ENCODE data around the gene SNORC. TPM values are rescaled to one million over a fixed set of nuclear protein-coding genes. Genes with fewer than 3 reads are reported as not detected.

The SNORC gene
- total RNA-seq, 4 donors from 2014 or later = 6.9 to 24.0 (median 10.7) TPM

- DNase-seq (ENCODE audit: low spot score in 2 of 2) = no peak
- Histone ChIP-seq H3K27me3 (peaks cover 0 to 22% of the 10 kb centered on the region in 2 donors), H3K9me3 (no peaks in the 10 kb centered on the region), H3K36me3 (peaks cover 0 to 15% (median 0%) of the 10 kb centered on the region in 3 donors), H3K4me3 (no peak overlapping the region), H3K4me1 (peaks cover 0 to 29% (median 11%) of the 10 kb centered on the region in 4 donors), H3K27ac (no peak overlapping the region)
- TF ChIP-seq EP300 (IDR thresholded peaks at IDR 0.05) (no peak), CTCF (IDR thresholded peaks at IDR 0.05) (no peak), POLR2A (IDR thresholded peaks at IDR 0.05) (no peak)
- WGBS, 2 donors = 66 to 74% methylated on average over 11 of the region's 11 CpGs
Observed at GRCh38 chr2:232925153-232925820, 55.2 kb downstream of the SNORC start.

GRCh38 chr2:232925821-232926156 lies 55.7 kb downstream of the SNORC start:
- WGBS, 2 donors = 50 to 68% methylated on average over 11 of the region's 11 CpGs
- Histone ChIP-seq H3K4me3 (no peak overlapping the region), H3K4me1 (peaks cover 0 to 29% (median 11%) of the 10 kb centered on the region in 4 donors), H3K36me3 (peaks cover 0 to 11% (median 0%) of the 10 kb centered on the region in 3 donors), H3K27me3 (peaks cover 0 to 22% of the 10 kb centered on the region in 2 donors), H3K9me3 (no peaks in the 10 kb centered on the region), H3K27ac (no peak overlapping the region)
- no peak for DNase-seq (ENCODE audit: low spot score in 2 of 2)
- no peak for TF ChIP-seq POLR2A (IDR thresholded peaks at IDR 0.05)
- TF ChIP-seq CTCF (IDR thresholded peaks at IDR 0.05) = no peak
- no peak for TF ChIP-seq EP300 (IDR thresholded peaks at IDR 0.05)

GRCh38 chr2:232926431-232926939 lies 56.4 kb downstream of the SNORC start:
- peak overlapping the region in 3 of 4 donors; percentile 36 to 79 (median 49) for H3K4me3 ChIP-seq
- WGBS, 2 donors = 16 to 23% methylated on average over 11 to 13 of the region's 13 CpGs
- peaks cover 0 to 22% of the 10 kb centered on the region in 2 donors for H3K27me3 ChIP-seq
- TF ChIP-seq EP300 (IDR thresholded peaks at IDR 0.05) = no peak
- TF ChIP-seq POLR2A (IDR thresholded peaks at IDR 0.05) = no peak
- TF ChIP-seq CTCF (IDR thresholded peaks at IDR 0.05) = no peak
- H3K9me3 ChIP-seq = no peaks in the 10 kb centered on the region
- DNase-seq (ENCODE audit: low spot score in 2 of 2) = no peak
- H3K27ac ChIP-seq = peak overlapping the region in 1 of 4 donors; percentile 73
- peaks cover 0 to 29% (median 11%) of the 10 kb centered on the region in 4 donors for H3K4me1 ChIP-seq
- peaks cover 0 to 11% (median 0%) of the 10 kb centered on the region in 3 donors for H3K36me3 ChIP-seq

- peaks cover 0 to 22% of the 10 kb centered on the region in 2 donors for H3K27me3 ChIP-seq
- peaks cover 0 to 11% (median 0%) of the 10 kb centered on the region in 3 donors for H3K36me3 ChIP-seq
- DNase-seq (ENCODE audit: low spot score in 2 of 2) = no peak
- H3K27ac ChIP-seq = peak overlapping the region in 2 of 4 donors; percentile 24 to 73
- WGBS, 2 donors = 3% methylated on average over 11 to 59 of the region's 76 CpGs
- H3K4me3 ChIP-seq = peak overlapping the region; percentile 31 to 79 (median 42)
- H3K9me3 ChIP-seq = no peaks in the 10 kb centered on the region
- H3K4me1 ChIP-seq = peaks cover 0 to 29% (median 11%) of the 10 kb centered on the region in 4 donors
- TF ChIP-seq EP300 (IDR thresholded peaks at IDR 0.05) = no peak
- no peak for TF ChIP-seq POLR2A (IDR thresholded peaks at IDR 0.05)
- no peak for TF ChIP-seq CTCF (IDR thresholded peaks at IDR 0.05)
Observed at GRCh38 chr2:232927032-232927792, 57.1 kb downstream of the SNORC start.

Measured in tibial nerve (tissue), 4 donors.